SIG-M5 treated with dmso at 0.1 percent for 504 hours (cell line): ENCODE data around the gene APOC1.
"Not testable (repeated sequence)": the region's sequence is repeated elsewhere in the genome, so short reads cannot be mapped to it uniquely, and the experiment has no call there.

Source experiments
- DNase-seq: peaks from one replicate; lab custom pipeline; 2025; ENCODE audit not compliant: unreplicated experiment; lab: John Stamatoyannopoulos, UW

APOC1 gene

GRCh38 chr19:44912854-44913253 is 1.6 kb upstream of the APOC1 start:
- no peak for DNase-seq

- not testable (repeated sequence) for DNase-seq
Measured at GRCh38 chr19:44913512-44914432, 636 bp upstream of the APOC1 start.

GRCh38 chr19:44924243-44924725 is 9.9 kb downstream of the APOC1 start:
- DNase-seq = no peak

- DNase-seq = peak; percentile 63
Measured at GRCh38 chr19:44925114-44925891, 10.9 kb downstream of the APOC1 start.

GRCh38 chr19:44926245-44927077 is 12.1 kb downstream of the APOC1 start:
- not testable (repeated sequence) for DNase-seq

GRCh38 chr19:44927746-44928145 is 13.3 kb downstream of the APOC1 start:
- no peak for DNase-seq

- no peak for DNase-seq
Measured at GRCh38 chr19:44930088-44930487, 15.7 kb downstream of the APOC1 start.

- DNase-seq = no peak
Measured at GRCh38 chr19:44931541-44931940, 17.1 kb downstream of the APOC1 start.

- DNase-seq = no peak
Measured at GRCh38 chr19:44939668-44940067, 25.3 kb downstream of the APOC1 start.

GRCh38 chr19:44942067-44942571 is 27.7 kb downstream of the APOC1 start, which contains the start of gene APOC4:
Gene APOC4, plus strand, starts transcription at chr19:44942237. Its CDS starts 41 bp downstream, at chr19:44942278.
- DNase-seq = no peak

GRCh38 chr19:44943801-44944249 is 29.4 kb downstream of the APOC1 start:
- DNase-seq = peak; percentile 23

- DNase-seq = peak; percentile 67
Measured at GRCh38 chr19:44947041-44947581, 32.7 kb downstream of the APOC1 start.

GRCh38 chr19:44948237-44948636 is 33.8 kb downstream of the APOC1 start:
- no peak for DNase-seq

GRCh38 chr19:44948763-44949374 is 34.5 kb downstream of the APOC1 start:
- no peak for DNase-seq

- no peak for DNase-seq
Measured at GRCh38 chr19:44949550-44949949, 35.1 kb downstream of the APOC1 start.

- DNase-seq = peak; percentile 71
Measured at GRCh38 chr19:44951179-44952159, 37.1 kb downstream of the APOC1 start.

- DNase-seq = no peak
Measured at GRCh38 chr19:44954278-44954648, 39.9 kb downstream of the APOC1 start.

GRCh38 chr19:44954649-44955504 is 40.5 kb downstream of the APOC1 start, which contains the start of gene CLPTM1:
Gene CLPTM1, plus strand, starts transcription at chr19:44955380. Its CDS starts 16 bp downstream, at chr19:44955396.
- DNase-seq = peak; percentile 97
